Trophoblast cell (in vitro differentiated cells and primary cell): ENCODE measurements around the gene CCDC106.
A peak's percentile ranks its signal among the peaks of the same experiment; 100 is the strongest.

ENCODE experiments used
- DNase-seq, 2 donors: peaks; one replicate each; pipeline ENCODE4 v3.0.0-alpha.2; 2016
- H2AFZ ChIP-seq: 2 replicates; pipeline ENCODE4 v1.6.1; 2013; ENCODE audit warnings: low read length, moderate library complexity, mild to moderate bottlenecking; ENCODE audit not compliant: insufficient read depth, poor library complexity
- H2AK5ac ChIP-seq: 2 replicates; pipeline ENCODE4 v1.6.1; 2013; ENCODE audit warnings: mild to moderate bottlenecking, low read length
- H2BK120ac ChIP-seq: 2 replicates; pipeline ENCODE4 v1.6.1; 2013; ENCODE audit warnings: low read length, mild to moderate bottlenecking, moderate library complexity; ENCODE audit not compliant: insufficient read depth, poor library complexity
- H2BK12ac ChIP-seq: 2 replicates; pipeline ENCODE4 v1.6.1; 2013; ENCODE audit warnings: mild to moderate bottlenecking, low read length, moderate library complexity
- H2BK5ac ChIP-seq: 2 replicates; pipeline ENCODE4 v1.6.1; 2013; ENCODE audit warnings: low read length, low read depth, moderate library complexity, mild to moderate bottlenecking; ENCODE audit not compliant: poor library complexity
- H3K14ac ChIP-seq: 2 replicates; pipeline ENCODE4 v1.6.1; 2013; ENCODE audit warnings: mild to moderate bottlenecking, low read length
- H3K18ac ChIP-seq: 2 replicates; pipeline ENCODE4 v1.6.1; 2013; ENCODE audit warnings: mild to moderate bottlenecking, low read length
- H3K23ac ChIP-seq: 2 replicates; pipeline ENCODE4 v1.6.1; 2013; ENCODE audit warnings: low read length
- H3K27ac ChIP-seq: 2 replicates; pipeline ENCODE4 v1.5.1; 2013; ENCODE audit warnings: low read depth, mild to moderate bottlenecking, inconsistent platforms, low read length, moderate library complexity
- H3K27me3 ChIP-seq: 2 replicates; pipeline ENCODE4 v1.6.1; 2013; ENCODE audit warnings: inconsistent platforms, mild to moderate bottlenecking, low read length, moderate library complexity; ENCODE audit not compliant: insufficient read depth
- H3K36me3 ChIP-seq, 2 experiments: 1 replicate in 1 of 2; 2 replicates in 1 of 2; pipeline ENCODE4 v1.6.1; 2013; ENCODE audit warnings: low read length in 2 of 2, mild to moderate bottlenecking in 2 of 2, moderate library complexity in 1 of 2; ENCODE audit not compliant: insufficient read depth in 2 of 2, control insufficient read depth in 1 of 2
- H3K4ac ChIP-seq: 2 replicates; pipeline ENCODE4 v1.6.1; 2013; ENCODE audit warnings: low read depth, mild to moderate bottlenecking, low read length, moderate library complexity
- H3K4me1 ChIP-seq, 2 experiments: 1 replicate in 1 of 2; 2 replicates in 1 of 2; pipeline ENCODE4 v1.6.1; 2013; ENCODE audit warnings: low read length in 2 of 2, mild to moderate bottlenecking in 2 of 2, moderate library complexity in 1 of 2; ENCODE audit not compliant: insufficient read depth in 2 of 2, control insufficient read depth in 1 of 2
- H3K4me2 ChIP-seq: 2 replicates; pipeline ENCODE4 v1.6.1; 2013; ENCODE audit warnings: inconsistent platforms, mild to moderate bottlenecking, low read length, moderate library complexity
- H3K4me3 ChIP-seq: 2 replicates; pipeline ENCODE4 v1.5.1; 2013; ENCODE audit warnings: mild to moderate bottlenecking, low read depth, low read length, inconsistent platforms
- H3K79me1 ChIP-seq: one replicate; pipeline ENCODE4 v1.6.1; 2013; ENCODE audit warnings: low read length
- H3K79me2 ChIP-seq: 2 replicates; pipeline ENCODE4 v1.6.1; 2013; ENCODE audit warnings: low read length, mild to moderate bottlenecking; ENCODE audit not compliant: control insufficient read depth, insufficient read depth, poor library complexity
- H3K9ac ChIP-seq: 2 replicates; pipeline ENCODE4 v1.6.1; 2013; ENCODE audit warnings: mild to moderate bottlenecking, low read length
- H3K9me3 ChIP-seq: 2 replicates; pipeline ENCODE4 v1.6.1; 2013; ENCODE audit warnings: low read depth, mild to moderate bottlenecking, control low read depth, inconsistent platforms, low read length; ENCODE audit not compliant: insufficient read depth
- H4K12ac ChIP-seq: 2 replicates; pipeline ENCODE4 v1.6.1; 2013; ENCODE audit warnings: low read depth, mild to moderate bottlenecking, low read length, moderate library complexity
- H4K8ac ChIP-seq: 2 replicates; pipeline ENCODE4 v1.6.1; 2013; ENCODE audit warnings: low read depth, mild to moderate bottlenecking, low read length, moderate library complexity
- H4K91ac ChIP-seq: one replicate; pipeline ENCODE4 v1.6.1; 2013; ENCODE audit warnings: low read depth, mild to moderate bottlenecking, low read length, moderate library complexity
- WGBS: extraction: QIAGEN DNeasy Blood & Tissue Kit; methylation state at CpG from one replicate; pipeline ENCODE4 v1.1.7; 2013; ENCODE audit warnings: missing lambda C conversion rate; ENCODE audit not compliant: insufficient read length, insufficient coverage; ENCODE audit errors: extremely low coverage; 5-methylcytosine and 5-hydroxymethylcytosine counted together

CCDC106 gene

GRCh38 chr19:55684946-55685681 lies 37.1 kb downstream of the CCDC106 start:
- H2AFZ ChIP-seq: no peak overlapping the region
- no peak overlapping the region for H2BK120ac ChIP-seq
- DNase-seq: no peak
- WGBS: no CpG with 5 or more reads among the region's 60 CpGs
- no peaks in the 10 kb centered on the region for H3K79me1 ChIP-seq
- no peak overlapping the region for H4K91ac ChIP-seq
- H3K27me3 ChIP-seq: no peaks in the 10 kb centered on the region
- no peak overlapping the region for H3K4me2 ChIP-seq
- no peak overlapping the region for H2AK5ac ChIP-seq
- H3K4ac ChIP-seq: no peak overlapping the region
- H4K12ac ChIP-seq: no peak overlapping the region
- H3K18ac ChIP-seq: no peak overlapping the region
- H3K4me3 ChIP-seq: no peak overlapping the region
- peaks cover 79 to 80% of the 10 kb centered on the region in 2 experiments for H3K36me3 ChIP-seq
- H3K27ac ChIP-seq: no peak overlapping the region
- no peaks in the 10 kb centered on the region for H3K79me2 ChIP-seq
- H2BK5ac ChIP-seq: no peak overlapping the region
- no peaks in the 10 kb centered on the region for H3K4me1 ChIP-seq
- H3K14ac ChIP-seq: no peak overlapping the region
- no peak overlapping the region for H3K23ac ChIP-seq
- peaks cover 2% of the 10 kb centered on the region for H3K9me3 ChIP-seq
- H3K9ac ChIP-seq: no peak overlapping the region
- no peak overlapping the region for H4K8ac ChIP-seq
- H2BK12ac ChIP-seq: no peak overlapping the region

- no peak overlapping the region for H4K91ac ChIP-seq
- H2AFZ ChIP-seq: no peak overlapping the region
- no peak overlapping the region for H3K23ac ChIP-seq
- WGBS: no CpG with 5 or more reads among the region's 6 CpGs
- no peaks in the 10 kb centered on the region for H3K4me1 ChIP-seq
- H2BK5ac ChIP-seq: no peak overlapping the region
- H3K79me2 ChIP-seq: no peaks in the 10 kb centered on the region
- no peaks in the 10 kb centered on the region for H3K79me1 ChIP-seq
- no peak overlapping the region for H3K4me3 ChIP-seq
- no peak overlapping the region for H4K12ac ChIP-seq
- H3K27ac ChIP-seq: no peak overlapping the region
- H3K27me3 ChIP-seq: no peaks in the 10 kb centered on the region
- H4K8ac ChIP-seq: no peak overlapping the region
- no peak overlapping the region for H3K14ac ChIP-seq
- peaks cover 79 to 80% of the 10 kb centered on the region in 2 experiments for H3K36me3 ChIP-seq
- H2BK120ac ChIP-seq: no peak overlapping the region
- no peak overlapping the region for H3K18ac ChIP-seq
- H2AK5ac ChIP-seq: no peak overlapping the region
- H3K9me3 ChIP-seq: peaks cover 2% of the 10 kb centered on the region
- H3K4me2 ChIP-seq: no peak overlapping the region
- no peak overlapping the region for H2BK12ac ChIP-seq
- no peak overlapping the region for H3K4ac ChIP-seq
- DNase-seq: no peak
- H3K9ac ChIP-seq: no peak overlapping the region
These were observed 37.8 kb downstream of the CCDC106 start for GRCh38 chr19:55685776-55686175.

GRCh38 chr19:55686311-55687050 lies 38.5 kb downstream of the CCDC106 start:
- H4K12ac ChIP-seq: no peak overlapping the region
- H4K91ac ChIP-seq: no peak overlapping the region
- H2BK120ac ChIP-seq: no peak overlapping the region
- H3K79me2 ChIP-seq: no peaks in the 10 kb centered on the region
- H3K9me3 ChIP-seq: peaks cover 2% of the 10 kb centered on the region
- no peak overlapping the region for H2AFZ ChIP-seq
- H2BK12ac ChIP-seq: no peak overlapping the region
- H3K4ac ChIP-seq: no peak overlapping the region
- no peaks in the 10 kb centered on the region for H3K4me1 ChIP-seq
- DNase-seq: no peak
- H2BK5ac ChIP-seq: no peak overlapping the region
- no peaks in the 10 kb centered on the region for H3K79me1 ChIP-seq
- no peak overlapping the region for H3K18ac ChIP-seq
- no CpG with 5 or more reads among the region's 29 CpGs for WGBS
- no peak overlapping the region for H3K14ac ChIP-seq
- no peak overlapping the region for H4K8ac ChIP-seq
- no peak overlapping the region for H3K27ac ChIP-seq
- H3K27me3 ChIP-seq: no peaks in the 10 kb centered on the region
- H3K4me2 ChIP-seq: no peak overlapping the region
- no peak overlapping the region for H3K9ac ChIP-seq
- H3K4me3 ChIP-seq: peak overlapping the region; percentile 16
- H3K23ac ChIP-seq: no peak overlapping the region
- H2AK5ac ChIP-seq: no peak overlapping the region
- peaks cover 81 to 82% of the 10 kb centered on the region in 2 experiments for H3K36me3 ChIP-seq

GRCh38 chr19:55687281-55688201 lies 39.5 kb downstream of the CCDC106 start:
- Histone ChIP-seq H4K12ac (no peak overlapping the region), H4K91ac (no peak overlapping the region), H3K79me2 (no peaks in the 10 kb centered on the region), H3K27ac (no peak overlapping the region), H3K79me1 (no peaks in the 10 kb centered on the region), H3K14ac (no peak overlapping the region), H3K4ac (no peak overlapping the region), H2AFZ (no peak overlapping the region), H2BK120ac (no peak overlapping the region), H3K4me3 (no peak overlapping the region), H3K4me1 (no peaks in the 10 kb centered on the region), H3K18ac (no peak overlapping the region), H2BK5ac (no peak overlapping the region), H2AK5ac (no peak overlapping the region), H3K9me3 (peaks cover 2% of the 10 kb centered on the region), H3K9ac (no peak overlapping the region), H4K8ac (no peak overlapping the region), H3K4me2 (no peak overlapping the region), H3K27me3 (no peaks in the 10 kb centered on the region), H3K23ac (no peak overlapping the region), H2BK12ac (no peak overlapping the region), H3K36me3 (peaks cover 82 to 84% of the 10 kb centered on the region in 2 experiments)
- DNase-seq: no peak
- no CpG with 5 or more reads among the region's 22 CpGs for WGBS
